GM18520 (cell line): ENCODE data around the gene FOXN3.

Experiments used
- ATAC-seq: cut with Tn5 transposase; IDR thresholded peaks from one replicate; pipeline ENCODE4 v1.9.1; 2021; ENCODE audit not compliant: unreplicated experiment

The FOXN3 gene, protein sequence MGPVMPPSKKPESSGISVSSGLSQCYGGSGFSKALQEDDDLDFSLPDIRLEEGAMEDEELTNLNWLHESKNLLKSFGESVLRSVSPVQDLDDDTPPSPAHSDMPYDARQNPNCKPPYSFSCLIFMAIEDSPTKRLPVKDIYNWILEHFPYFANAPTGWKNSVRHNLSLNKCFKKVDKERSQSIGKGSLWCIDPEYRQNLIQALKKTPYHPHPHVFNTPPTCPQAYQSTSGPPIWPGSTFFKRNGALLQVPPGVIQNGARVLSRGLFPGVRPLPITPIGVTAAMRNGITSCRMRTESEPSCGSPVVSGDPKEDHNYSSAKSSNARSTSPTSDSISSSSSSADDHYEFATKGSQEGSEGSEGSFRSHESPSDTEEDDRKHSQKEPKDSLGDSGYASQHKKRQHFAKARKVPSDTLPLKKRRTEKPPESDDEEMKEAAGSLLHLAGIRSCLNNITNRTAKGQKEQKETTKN

DNA sequence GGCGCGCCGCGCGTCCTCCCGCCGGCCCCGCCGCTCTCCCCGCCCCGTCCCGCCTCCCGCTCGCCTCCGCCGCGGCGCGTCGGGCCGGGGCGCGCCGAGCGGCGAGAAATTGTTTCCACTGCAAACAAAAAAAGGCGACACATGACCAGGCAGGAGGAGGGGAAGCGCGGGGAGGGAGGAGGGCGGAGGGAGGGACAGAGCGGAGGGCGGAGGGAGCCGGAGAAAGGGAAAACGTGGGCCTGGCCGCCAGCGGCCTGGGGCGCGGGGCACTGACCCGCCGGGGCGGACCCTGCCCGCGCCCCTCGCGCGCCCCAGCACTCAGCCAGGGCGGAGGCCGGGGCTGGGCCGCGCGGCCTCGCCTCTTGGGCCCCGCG, at the start of gene FOXN3:
FOXN3 (minus strand) TSS at position 143 of the 374 bp plus-strand sequence. CDS start 4,757 bp downstream, outside the sequence.
- ATAC-seq = peak; percentile 32

DNA sequence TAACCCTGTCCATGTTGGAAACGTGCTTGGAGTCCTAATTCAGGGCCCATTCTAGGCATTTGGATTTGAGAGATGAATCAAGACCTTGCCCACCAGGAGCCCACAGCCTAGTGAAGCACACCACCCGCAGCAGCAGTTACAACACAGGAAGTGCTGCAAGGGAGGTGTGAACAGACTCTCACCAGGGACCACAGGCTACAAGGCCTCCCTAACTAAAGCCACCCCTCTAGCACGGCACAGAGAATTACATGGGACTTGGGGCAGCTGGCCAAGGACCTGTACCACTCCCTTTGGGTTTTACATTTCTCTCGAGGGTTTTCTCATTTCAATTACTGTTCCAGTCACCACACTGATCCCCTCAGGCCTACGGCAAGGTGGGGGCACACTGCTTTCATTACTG, 49.5 kb upstream of the FOXN3 start:
- peak; percentile 82 for ATAC-seq

GRCh38 chr14:89465876-89466275, 48.8 kb upstream of the FOXN3 start:
- ATAC-seq = no peak

DNA sequence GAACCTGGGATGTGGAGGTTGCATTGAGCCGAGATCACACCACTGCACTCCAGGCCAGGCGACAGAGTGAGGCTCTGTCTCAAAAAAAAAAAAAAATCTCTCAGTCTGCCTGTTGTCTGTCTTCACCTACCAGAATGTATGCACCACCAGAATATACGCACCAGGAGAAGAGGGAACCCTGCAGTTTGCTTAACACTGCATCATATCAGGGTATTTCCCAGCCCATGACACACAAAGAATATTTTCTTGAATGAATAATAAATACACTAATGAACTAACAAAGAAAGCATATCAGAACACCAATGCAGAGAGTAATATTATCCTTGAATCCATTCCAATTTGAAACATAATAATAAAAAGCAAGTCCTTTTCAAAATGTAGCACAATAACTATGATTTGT, 44.2 kb upstream of the FOXN3 start:
- ATAC-seq = no peak

DNA sequence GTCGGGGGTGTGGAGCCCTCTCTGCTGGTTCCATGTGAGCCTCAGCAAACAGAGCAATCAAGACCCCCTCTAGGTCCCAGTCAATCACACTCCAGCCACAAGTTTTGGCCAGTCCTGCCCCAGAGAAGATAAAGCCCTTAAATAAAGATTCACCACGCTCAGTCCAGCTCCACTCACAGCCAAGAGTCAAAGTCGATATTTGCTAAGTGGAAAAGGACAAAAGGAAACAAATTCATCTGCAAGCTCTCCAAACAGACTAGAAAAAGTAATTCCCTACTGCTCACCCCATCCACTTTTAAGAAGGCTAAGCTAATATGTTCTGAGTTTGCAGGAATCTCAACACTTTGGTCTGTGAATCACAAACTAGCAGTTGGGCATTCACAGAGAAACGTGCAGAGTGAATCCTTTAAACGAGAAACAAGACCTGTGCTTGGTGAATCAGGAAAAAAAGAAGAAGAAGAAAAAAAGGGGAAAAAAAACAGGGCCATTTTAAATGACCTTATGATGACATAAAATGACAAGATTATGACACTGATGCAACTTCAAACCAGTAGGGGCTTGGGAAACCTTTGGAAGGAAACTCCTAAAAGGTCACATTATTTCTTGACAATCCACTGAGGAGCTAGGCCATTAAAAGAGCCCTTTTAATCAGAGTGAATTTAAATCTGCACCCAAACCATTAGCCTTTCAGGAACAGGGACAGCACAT, 41.8 kb upstream of the FOXN3 start:
- ATAC-seq = no peak

- no peak for ATAC-seq
Measured at GRCh38 chr14:89457007-89457406, 40.0 kb upstream of the FOXN3 start.

- no peak for ATAC-seq
Measured at GRCh38 chr14:89455412-89455811, 38.4 kb upstream of the FOXN3 start.

DNA sequence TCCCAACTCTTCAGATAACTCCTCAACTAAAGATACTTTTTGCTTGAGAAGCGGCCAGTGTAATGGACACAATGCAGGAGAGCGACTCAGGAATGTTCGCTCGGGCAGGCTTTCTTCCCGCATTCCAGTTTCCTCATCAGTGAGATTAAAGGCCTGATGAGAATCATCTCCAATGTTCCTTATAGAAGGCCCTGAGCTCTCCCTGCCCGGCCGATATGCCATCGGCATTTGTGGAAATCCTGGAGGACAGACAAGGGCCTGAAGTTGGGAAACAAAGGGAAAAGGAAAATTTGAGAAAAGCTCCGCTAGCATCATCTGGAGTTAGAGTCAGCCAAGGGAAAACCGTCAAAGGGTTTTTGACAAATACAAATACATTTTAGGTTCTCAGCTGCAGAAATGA, 38.0 kb upstream of the FOXN3 start:
- no peak for ATAC-seq

GRCh38 chr14:89452281-89452680, 35.2 kb upstream of the FOXN3 start:
- no peak for ATAC-seq

DNA sequence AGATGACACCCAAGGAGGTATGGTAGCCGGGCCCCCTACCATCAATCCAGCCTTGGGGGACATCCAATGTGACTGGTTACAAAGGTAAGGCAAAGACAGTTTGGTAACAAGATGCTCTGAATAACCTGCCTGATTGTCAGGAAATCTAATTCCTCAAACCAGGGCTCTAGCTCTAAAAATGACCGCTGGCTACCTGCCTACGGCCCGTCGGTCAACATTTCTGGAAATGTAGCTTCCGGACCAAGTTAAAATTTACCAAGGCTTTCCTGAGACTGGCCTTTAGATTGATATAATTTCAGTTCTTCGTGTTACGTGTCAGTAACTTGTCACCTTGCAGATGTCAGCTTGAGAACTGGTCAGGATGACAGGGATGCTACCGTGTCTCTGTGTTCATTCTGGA, 34.2 kb upstream of the FOXN3 start:
- ATAC-seq = no peak

- ATAC-seq = no peak
Measured at GRCh38 chr14:89447182-89447944, 30.3 kb upstream of the FOXN3 start.

DNA sequence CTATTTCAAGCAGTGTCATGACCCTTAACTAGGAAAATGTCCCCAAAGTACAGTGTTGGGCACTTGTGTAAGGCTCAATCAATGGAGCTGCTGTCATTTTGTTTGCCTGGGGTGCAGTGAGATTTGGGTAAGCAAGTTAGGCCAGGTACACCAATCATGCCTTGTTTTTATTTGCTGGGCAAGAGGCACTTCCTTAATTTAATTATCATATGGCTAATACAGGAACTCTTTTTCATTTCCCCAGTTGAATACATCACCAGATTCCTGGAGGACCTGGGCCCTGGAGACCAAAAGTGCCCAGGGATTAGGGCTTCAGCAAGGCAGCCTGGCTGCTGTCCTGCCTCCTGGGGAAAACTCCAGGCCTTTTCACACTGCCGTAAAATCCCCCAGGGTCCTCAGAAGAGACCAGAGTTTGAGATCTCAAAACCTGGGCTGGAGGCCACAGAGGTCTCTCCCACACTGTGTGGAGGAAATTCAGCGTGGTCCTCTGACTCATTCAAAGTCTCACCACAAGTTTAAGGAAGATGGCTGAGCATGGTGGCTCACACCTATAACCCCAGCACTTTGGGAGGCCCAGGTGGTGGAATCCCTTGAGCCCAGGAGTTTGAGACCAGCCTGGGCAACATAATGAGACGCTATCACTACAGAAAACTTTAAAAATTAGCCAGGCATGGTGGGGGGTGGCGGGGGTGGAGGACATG, 28.4 kb upstream of the FOXN3 start:
- peak; percentile 45 for ATAC-seq

DNA sequence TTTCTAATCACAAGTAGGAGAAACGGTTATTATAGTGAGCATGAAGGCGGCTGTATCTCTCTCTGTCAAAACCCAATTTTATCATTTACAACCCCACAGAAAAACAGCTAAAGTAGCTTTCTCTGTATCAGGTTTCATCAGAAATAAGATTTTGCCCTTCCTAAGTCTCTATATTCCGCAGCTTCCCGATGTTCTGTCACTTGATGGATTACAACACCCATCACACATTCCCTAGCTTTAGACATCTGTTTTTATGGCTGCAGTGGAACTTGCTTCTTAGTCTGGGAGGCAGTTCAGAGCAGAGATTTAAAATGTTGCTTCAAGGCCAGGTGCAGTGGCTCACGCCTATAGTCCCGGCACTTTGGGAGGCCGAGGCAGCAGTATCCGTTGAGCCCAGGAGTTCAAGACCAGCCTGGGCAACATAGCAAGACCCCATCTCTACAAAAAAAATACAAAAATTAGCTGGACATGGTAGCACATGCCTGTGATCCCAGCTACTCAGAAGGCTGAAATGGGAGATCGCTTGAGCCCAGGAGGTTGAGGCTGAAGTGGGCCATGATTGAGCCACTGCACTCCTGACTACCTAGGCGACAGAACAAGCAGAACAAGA, 27.6 kb upstream of the FOXN3 start:
- ATAC-seq = no peak

DNA sequence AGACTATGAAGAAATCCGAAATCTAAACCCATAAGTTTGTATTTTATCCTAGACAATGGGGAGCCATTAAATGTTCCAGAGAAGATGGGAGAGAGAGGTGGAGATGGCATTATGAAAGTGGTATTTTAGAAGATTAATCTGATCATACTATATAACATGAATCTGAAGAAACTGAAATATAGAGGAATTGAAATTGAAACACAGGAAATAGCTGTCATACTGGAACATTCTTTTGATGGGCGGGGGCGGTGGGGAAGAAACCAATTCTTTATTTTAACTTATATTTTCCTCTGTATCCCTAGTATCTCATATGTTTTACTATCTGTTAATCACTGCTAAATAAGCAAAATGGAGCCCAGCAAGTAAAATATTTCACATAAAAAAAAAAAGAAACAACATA, 27.0 kb upstream of the FOXN3 start:
- ATAC-seq = no peak

GRCh38 chr14:89443042-89443629, 26.1 kb upstream of the FOXN3 start:
- ATAC-seq = no peak

DNA sequence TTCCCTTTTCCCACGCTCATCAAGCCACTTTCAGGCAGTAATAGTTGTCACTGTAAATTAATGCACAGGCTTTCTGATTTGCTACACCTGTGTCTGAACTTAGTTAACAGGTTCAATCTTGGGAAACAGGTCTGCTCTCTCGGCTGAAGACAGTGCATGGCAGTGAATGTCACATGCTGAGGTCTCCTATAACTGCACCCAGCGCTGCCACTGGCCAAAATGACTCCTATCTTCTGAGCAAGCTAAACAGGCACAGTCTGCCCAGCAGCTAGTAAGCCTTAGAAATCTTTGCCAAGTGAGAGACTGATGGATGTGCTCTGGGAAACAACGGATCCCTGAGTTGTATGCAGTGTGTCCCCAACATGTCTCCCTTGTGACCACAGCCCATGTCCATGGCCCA, 25.2 kb upstream of the FOXN3 start:
- ATAC-seq = no peak

DNA sequence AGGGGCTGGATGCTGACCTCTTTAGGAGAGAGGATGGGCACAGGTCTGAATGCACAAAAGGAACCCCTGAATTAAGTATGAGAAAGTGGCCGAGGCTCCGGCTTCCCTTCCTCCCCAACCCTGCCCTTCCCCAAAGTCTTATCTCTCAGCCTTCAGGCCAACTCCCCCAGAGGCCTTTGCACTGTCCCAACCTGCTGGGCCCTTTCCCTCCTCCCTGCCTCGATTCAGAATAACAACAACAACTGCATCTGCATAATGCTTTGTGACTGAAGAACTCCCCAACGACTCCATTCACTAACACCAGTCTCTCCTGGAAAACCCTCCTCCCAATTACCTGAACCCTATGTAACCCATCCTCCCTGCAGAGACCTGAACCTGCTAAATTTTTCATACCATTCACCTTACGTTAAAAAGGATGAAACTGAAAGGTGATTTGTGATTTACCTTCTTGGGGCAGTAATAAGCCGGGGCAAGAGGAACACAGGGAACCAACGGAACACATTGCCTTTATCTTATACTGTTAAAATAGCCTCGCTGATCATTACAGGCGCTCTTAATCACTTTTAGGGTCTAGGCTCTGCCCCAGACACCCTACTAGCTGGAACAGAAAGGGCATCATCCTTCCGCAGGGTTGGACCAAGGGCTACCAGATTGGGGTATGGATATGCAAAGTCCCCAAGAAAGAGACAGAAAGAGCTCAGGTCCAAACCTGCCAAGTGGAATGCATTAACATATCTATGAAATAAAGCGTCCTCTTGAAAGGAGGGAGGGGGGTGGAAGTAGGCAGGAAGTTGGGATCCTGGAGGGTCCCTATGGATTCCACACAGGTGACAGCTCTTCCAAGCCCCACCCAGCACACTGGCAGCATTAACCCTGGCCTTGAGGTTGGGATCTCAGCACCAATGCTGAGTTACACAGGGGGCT, 24.2 kb upstream of the FOXN3 start:
- ATAC-seq = no peak

GRCh38 chr14:89435892-89436656, 19.0 kb upstream of the FOXN3 start:
- ATAC-seq = no peak
